NCI-H524 treated with DMSO at 0.1 percent for 48 hours (cell line): Measurements from ENCODE around the gene AADACL4.

ENCODE experiments used
- DNase-seq: peaks from one replicate; lab custom pipeline; 2025; lab: John Stamatoyannopoulos, UW

Gene AADACL4

DNA sequence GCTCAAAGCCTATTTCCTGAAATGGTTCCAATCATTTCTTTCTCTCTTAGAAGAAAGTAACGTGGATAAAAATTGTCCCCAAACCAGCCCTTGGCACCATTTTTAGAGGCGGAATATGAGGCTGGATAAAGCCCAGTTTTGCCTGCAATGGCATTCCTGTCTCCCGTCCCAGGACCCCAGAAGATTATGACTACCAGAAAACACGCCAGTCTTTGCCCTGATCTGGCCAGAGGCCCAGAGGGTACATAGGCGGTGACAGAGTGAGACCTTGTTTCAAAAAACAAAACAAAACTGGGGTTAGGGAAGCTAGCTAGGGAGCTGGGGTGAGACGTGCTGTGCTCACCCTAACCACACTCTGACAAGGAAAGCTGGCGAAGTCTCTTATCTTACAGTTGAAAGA, at the start of gene AADACL4:
AADACL4 (plus strand) TSS at position 301 of the 400 bp plus-strand sequence. CDS start 462 bp downstream, outside the sequence.
- no peak for DNase-seq

GRCh38 chr1:12594490-12594889, 49.4 kb upstream of the AADACL4 start:
- DNase-seq: no peak

- DNase-seq: no peak
Measured at GRCh38 chr1:12594966-12595756, 48.7 kb upstream of the AADACL4 start.

- DNase-seq: no peak
Measured at GRCh38 chr1:12595757-12596006, 48.2 kb upstream of the AADACL4 start.

GRCh38 chr1:12596007-12596821, 47.7 kb upstream of the AADACL4 start:
- DNase-seq: no peak

- DNase-seq: no peak
Measured at GRCh38 chr1:12597792-12598191, 46.1 kb upstream of the AADACL4 start.

DNA sequence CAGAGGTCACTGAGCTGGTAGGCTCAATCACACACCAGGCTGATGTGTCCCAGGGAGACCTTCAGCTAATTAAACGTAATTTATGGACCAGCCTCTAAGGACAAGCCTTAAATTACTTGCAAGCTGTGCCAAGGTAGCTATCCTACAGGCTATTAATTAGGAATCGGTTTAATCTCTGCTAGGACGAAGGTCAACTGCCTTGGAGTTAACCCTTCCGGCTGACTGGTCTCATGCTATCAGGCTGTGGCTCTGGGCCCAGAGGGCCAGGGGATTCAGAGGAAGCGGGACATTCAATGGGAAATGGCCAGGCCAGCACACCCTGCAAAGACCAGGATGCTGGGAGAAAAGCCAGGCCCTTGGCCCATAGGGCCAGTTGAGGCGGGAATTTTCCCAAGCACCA, 44.9 kb upstream of the AADACL4 start:
- no peak for DNase-seq

- no peak for DNase-seq
Measured at GRCh38 chr1:12599657-12600056, 44.2 kb upstream of the AADACL4 start.

GRCh38 chr1:12600335-12600734, 43.5 kb upstream of the AADACL4 start:
- no peak for DNase-seq

DNA sequence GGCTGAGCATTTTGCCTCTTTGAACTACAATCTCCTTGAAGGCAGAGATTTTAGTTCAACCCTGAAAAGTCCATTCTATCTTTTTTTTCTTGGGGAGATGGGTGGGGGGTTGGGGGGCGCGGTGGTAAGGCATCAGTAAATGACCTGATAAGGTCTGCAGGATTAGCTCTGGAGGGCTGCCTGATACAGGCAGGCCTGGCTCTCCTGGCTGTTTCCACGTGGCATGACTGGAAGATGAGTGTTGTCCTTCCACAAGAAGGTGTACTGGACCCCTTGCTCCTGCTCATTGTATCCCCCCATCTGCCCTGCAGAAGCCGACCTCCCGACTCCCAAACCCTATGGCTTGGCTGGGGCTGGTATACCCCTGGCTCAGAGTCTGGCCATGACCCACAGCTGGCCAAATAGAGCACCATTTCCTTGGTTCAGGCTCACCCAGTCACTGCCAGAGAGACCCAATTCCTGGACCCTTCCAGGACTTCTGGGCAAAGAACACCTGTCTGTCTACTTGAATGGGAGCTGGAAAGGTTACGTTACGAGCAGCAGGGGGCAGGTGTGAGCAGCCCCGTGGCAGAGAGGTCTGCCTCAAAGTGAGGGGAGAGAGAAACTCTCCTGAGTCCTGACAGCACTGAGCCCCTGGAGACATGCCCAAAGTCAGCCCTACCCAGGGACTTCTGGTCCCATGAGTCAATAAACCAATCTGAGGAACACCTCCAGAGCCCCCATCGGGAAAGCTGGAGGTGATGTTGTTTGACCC, 42.8 kb upstream of the AADACL4 start:
- no peak for DNase-seq

DNA sequence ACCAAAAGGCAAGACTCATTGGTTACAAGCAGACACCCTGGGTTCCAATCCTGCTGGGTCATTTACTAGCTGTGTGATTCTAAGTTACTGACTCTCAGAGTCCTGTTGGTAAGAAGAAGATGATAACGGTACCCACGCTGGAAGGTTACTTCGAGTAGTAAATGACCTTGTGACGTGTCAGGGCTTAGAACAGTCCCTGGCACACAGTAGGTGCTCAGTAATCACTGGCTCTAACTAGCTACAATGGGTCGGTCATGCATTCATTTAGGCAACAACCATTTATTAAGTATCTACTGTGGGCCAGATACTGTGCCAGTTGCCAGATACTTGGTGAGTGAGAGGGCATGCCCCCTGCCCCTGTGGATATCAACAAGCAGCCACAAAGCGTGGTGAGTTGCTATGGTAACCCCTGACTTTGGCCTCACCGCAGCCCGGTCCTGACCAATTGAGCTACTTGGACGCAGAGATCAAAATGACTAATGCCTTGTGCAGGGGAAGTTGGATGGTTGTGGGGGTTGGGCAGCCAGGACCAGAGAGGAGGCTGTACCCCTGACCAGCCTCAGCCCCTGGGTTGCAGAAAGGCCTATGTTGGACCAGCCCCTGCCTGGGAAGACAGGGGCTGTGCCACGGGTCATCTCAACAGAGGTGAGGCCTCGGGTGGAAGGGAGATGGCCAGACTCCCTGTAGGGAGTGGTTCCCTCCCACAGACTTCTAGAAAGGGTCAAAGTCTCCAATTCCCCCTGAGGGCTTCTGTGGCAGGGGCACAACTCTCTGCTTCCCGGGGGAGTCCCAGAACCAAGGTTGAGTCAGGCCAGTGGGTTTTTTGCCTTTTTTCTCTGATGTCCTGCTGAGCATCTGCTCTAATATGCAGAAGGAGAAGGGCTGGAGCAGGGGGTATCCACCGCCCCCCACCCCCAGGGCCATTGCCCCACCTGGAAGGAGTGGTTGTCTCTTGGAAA, 41.9 kb upstream of the AADACL4 start:
- DNase-seq: no peak

- DNase-seq: no peak
Measured at GRCh38 chr1:12602659-12603024, 41.2 kb upstream of the AADACL4 start.

DNA sequence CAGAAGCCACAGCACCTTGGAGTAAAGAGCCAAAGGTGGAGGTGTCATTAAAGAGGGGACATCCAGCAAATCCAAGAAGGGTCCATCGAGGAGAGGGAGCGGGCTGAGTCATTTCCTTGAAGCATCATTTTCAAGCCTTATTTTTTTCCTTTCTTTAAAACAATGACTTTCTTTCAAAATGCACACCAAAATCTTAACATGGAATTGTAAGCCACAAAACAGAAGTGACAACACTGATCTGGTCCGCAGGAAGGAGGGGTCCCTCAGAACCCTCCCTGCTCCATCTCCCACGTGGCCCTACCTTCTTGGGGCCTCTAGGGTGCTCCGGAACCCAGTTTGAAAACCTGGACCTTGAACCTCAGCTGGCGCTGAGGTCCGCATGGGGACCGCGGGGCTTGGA, 40.7 kb upstream of the AADACL4 start:
- no peak for DNase-seq

GRCh38 chr1:12604114-12604874, 39.6 kb upstream of the AADACL4 start:
- DNase-seq: no peak

- no peak for DNase-seq
Measured at GRCh38 chr1:12604986-12605385, 38.9 kb upstream of the AADACL4 start.

GRCh38 chr1:12607263-12607662, 36.6 kb upstream of the AADACL4 start:
- no peak for DNase-seq

DNA sequence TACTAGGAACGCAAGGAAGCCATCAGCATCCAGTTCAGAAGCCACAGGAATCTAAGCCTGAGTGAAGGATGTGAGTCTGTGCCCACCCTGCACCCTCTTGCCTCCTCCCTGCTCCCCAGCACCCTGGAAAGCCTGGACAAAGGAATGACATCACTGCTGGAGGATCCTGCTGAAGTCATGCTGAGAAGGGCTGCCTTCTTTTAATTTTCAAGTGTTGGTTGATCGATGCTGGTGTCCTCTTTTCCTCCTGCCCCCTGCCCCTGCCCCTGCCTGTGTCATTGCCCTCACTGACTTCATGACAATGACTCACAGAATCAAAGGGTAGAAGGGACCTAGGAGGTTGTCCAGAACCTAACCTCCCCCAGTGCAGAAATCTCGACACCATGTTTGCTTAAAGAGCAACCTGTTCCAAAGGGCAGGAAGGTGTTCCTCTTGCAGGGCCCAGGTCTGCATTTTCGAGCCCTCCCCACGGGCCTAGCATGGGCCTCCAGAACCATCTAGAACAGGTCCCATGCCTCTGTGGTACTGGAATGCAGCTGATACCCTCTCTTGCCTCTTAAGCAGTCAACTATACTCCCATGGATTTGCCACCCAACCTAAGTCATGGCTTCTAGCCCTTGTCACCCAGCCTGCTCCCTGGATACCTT, 35.5 kb upstream of the AADACL4 start:
- no peak for DNase-seq

DNA sequence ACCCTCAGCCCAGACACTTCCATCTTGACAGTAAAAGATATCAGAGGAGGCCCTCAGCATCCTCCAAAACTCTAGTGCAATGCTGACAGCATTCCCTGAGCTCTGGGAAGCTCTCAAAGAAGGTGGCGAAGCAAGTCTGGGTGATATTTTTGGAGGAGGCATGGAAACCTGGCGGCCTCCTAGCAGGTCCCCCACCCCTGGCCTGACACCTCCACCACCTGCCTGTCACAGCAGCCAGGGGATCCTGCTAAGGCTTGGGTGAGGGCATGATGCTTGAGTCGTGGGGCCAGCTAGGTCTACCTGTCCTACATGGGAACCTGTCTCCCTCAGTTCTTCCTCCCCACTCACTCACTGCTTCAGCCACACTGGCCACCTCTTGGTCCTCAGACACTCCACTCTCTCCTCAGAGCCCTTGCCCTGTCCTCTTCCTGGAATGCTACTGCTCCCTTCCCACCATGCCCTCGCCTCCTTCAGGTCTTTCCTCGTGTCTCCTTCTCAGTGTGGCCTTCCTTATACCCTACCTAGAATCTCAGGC, 34.3 kb upstream of the AADACL4 start:
- no peak for DNase-seq

GRCh38 chr1:12610305-12610935, 33.5 kb upstream of the AADACL4 start:
- DNase-seq: no peak

- DNase-seq: no peak
Measured at GRCh38 chr1:12610941-12611340, 32.9 kb upstream of the AADACL4 start.
